CD14-positive monocyte (primary cell): ENCODE results near the gene INHBA. TPM values are rescaled to one million over a fixed set of nuclear protein-coding genes. Genes with fewer than 3 reads are reported as not detected.

ENCODE experiments used
- DNase-seq, 3 donors: peaks; one replicate each; pipeline ENCODE4 v3.0.0-alpha.2; 2011 to 2022
- H2AFZ ChIP-seq: 2 replicates; pipeline ENCODE4 v1.6.0; 2012; ENCODE audit warnings: mild to moderate bottlenecking, low read depth, low read length, inconsistent platforms; ENCODE audit not compliant: insufficient read depth, poor library complexity, severe bottlenecking
- H3K27ac ChIP-seq, 2 donors: 1 replicate in 1 of 2; 2 replicates in 1 of 2; pipeline ENCODE4 v1.5.1; 2012 to 2013; ENCODE audit warnings: low read length in 2 of 2, control low read depth in 1 of 2, inconsistent platforms in 1 of 2, low read depth in 1 of 2, mild to moderate bottlenecking in 1 of 2
- H3K27me3 ChIP-seq, 2 donors: one replicate each; pipeline versions ENCODE4 v1.6.0 to v1.6.1; 2011 to 2013; ENCODE audit warnings: low read length in 2 of 2; ENCODE audit not compliant: control insufficient read depth in 2 of 2, insufficient read depth in 2 of 2
- H3K36me3 ChIP-seq, 2 donors: replicated peaks in 1 of 2; 1 replicate in 1 of 2; 2 replicates in 1 of 2; pipeline versions ENCODE4 v1.5.1 to v1.6.1; 2012 to 2013; ENCODE audit warnings: low read length in 2 of 2, control low read depth in 1 of 2, inconsistent platforms in 1 of 2, mild to moderate bottlenecking in 1 of 2; ENCODE audit not compliant: insufficient read depth in 2 of 2, control insufficient read depth in 1 of 2
- H3K4me1 ChIP-seq, 2 donors: 1 replicate in 1 of 2; 2 replicates in 1 of 2; pipeline versions ENCODE4 v1.5.1 to v1.6.1; 2012 to 2013; ENCODE audit warnings: low read length in 2 of 2, control low read depth in 1 of 2, inconsistent platforms in 1 of 2, mild to moderate bottlenecking in 1 of 2, moderate library complexity in 1 of 2; ENCODE audit not compliant: insufficient read depth in 2 of 2, control insufficient read depth in 1 of 2
- H3K4me2 ChIP-seq: replicated peaks from 2 replicates; pipeline ENCODE3; 2012; ENCODE audit warnings: low read length, moderate library complexity, mild to moderate bottlenecking; ENCODE audit not compliant: poor library complexity, severe bottlenecking; ENCODE audit errors: extremely low read depth
- H3K4me3 ChIP-seq, 3 experiments: fragments of 200-600 bp in 1 of 3; sonication (generic) in 1 of 3; replicated peaks in 1 of 3; 1 replicate in 2 of 3; 2 replicates in 1 of 3; pipeline ENCODE4 v1.5.1; 2011 to 2013; ENCODE audit warnings: low read length in 3 of 3, mild to moderate bottlenecking in 3 of 3, control low read depth in 2 of 3, low read depth in 2 of 3, inconsistent platforms in 1 of 3, moderate library complexity in 1 of 3
- H3K79me2 ChIP-seq: 2 replicates; pipeline ENCODE4 v1.6.0; 2012; ENCODE audit warnings: mild to moderate bottlenecking, control low read depth, inconsistent platforms, low read length, moderate library complexity; ENCODE audit not compliant: insufficient read depth
- H3K9ac ChIP-seq: 2 replicates; pipeline ENCODE4 v1.6.0; 2017; ENCODE audit warnings: low read length, mild to moderate bottlenecking; ENCODE audit not compliant: insufficient read depth, poor library complexity, severe bottlenecking
- H3K9me3 ChIP-seq, 2 donors: replicated peaks in 1 of 2; 1 replicate in 1 of 2; 2 replicates in 1 of 2; pipeline versions ENCODE4 v1.5.1 to v1.6.1; 2012 to 2013; ENCODE audit warnings: low read length in 2 of 2, control low read depth in 1 of 2; ENCODE audit not compliant: control insufficient read depth in 1 of 2, insufficient read depth in 1 of 2
- H4K20me1 ChIP-seq: 2 replicates; pipeline ENCODE4 v1.6.0; 2012; ENCODE audit warnings: mild to moderate bottlenecking, low read length, control low read depth, moderate library complexity; ENCODE audit not compliant: insufficient read depth
- H3K27ac Mint-ChIP-seq, 7 donors: one replicate each; pipeline ENCODE4 v1.8.0; 2020; ENCODE audit warnings: mild to moderate bottlenecking in 7 of 7, mixed read lengths in 7 of 7, moderate library complexity in 6 of 7, inconsistent platforms in 2 of 7
- H3K27me3 Mint-ChIP-seq, 3 donors: one replicate each; pipeline ENCODE4 v1.8.0; 2021 to 2022; ENCODE audit warnings: low read depth in 3 of 3, mild to moderate bottlenecking in 3 of 3, mixed read lengths in 3 of 3, moderate library complexity in 3 of 3, inconsistent platforms in 1 of 3
- H3K36me3 Mint-ChIP-seq, 2 donors: one replicate each; pipeline ENCODE4 v1.8.0; 2020; ENCODE audit warnings: mixed read lengths in 2 of 2, inconsistent platforms in 1 of 2, mild to moderate bottlenecking in 1 of 2
- H3K4me1 Mint-ChIP-seq: one replicate; pipeline ENCODE4 v1.8.0; 2020; ENCODE audit warnings: mild to moderate bottlenecking, mixed read lengths
- H3K4me3 Mint-ChIP-seq, 2 donors: one replicate each; pipeline ENCODE4 v1.8.0; 2020; ENCODE audit warnings: mild to moderate bottlenecking in 2 of 2, mixed read lengths in 2 of 2, moderate library complexity in 1 of 2
- H3K9me3 Mint-ChIP-seq, 7 donors: one replicate each; pipeline ENCODE4 v1.8.0; 2020 to 2022; ENCODE audit warnings: mixed read lengths in 7 of 7, mild to moderate bottlenecking in 6 of 7, moderate library complexity in 6 of 7, inconsistent platforms in 2 of 7
- WGBS: methylation state at CpG from one replicate; pipeline ENCODE4 v1.1.5; 2013; ENCODE audit warnings: missing lambda C conversion rate; ENCODE audit not compliant: insufficient coverage; 5-methylcytosine and 5-hydroxymethylcytosine counted together
- intact Hi-C, 2 donors: fragments of 100-400 bp; cut with micrococcal nuclease; formaldehyde crosslinking; loops; one replicate each; pipeline versions ENCODE4 v1.15.0 to v1.15.1; 2023
- polyA plus RNA-seq, 3 donors: library from polyadenylated mRNA; depleted of rRNA in 1 of 3; unstranded in 2 of 3; stranded (reverse) in 1 of 3; fragments of 300-500 nt in 2 of 3; fragments of >200 nt in 1 of 3; fragmentation: Illumina TruSeq in 2 of 3; gene quantifications; 1 replicate in 2 of 3; 2 replicates in 1 of 3; pipeline ENCODE4 v1.2.3, GENCODE V29; 2012 to 2021
- TF ChIP-seq, protein P1 (sequence below): fragments of 200-600 bp; IDR thresholded peaks from one replicate; pipeline ENCODE4 v1.8.0; 2022; ENCODE audit warnings: antibody characterized with exemption, mild to moderate bottlenecking

Gene INHBA
- polyA plus RNA-seq, 3 donors = 0.08 to 0.24 (median 0.09) TPM

DNA sequence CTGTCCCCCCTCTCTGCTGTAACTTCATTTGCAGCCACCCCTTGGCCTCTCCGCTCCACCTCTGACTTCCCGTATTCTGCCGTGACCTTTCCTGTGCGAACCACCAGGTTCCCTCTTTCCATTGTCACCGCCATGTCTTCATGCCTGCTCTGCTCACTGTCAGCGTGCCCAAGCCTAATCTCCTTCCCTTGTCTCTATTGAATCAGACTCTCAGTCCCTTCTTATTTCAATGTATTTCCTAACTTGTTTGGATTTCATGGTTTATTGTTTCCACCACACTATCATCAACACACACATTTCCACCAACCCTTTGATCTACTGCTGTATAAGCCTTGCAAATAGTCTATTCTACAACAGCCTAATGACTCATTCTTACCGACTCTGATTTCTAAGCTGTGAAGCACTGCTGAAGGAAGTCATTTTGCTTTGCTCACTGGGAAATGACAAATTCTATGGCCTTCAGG is 30.0 kb upstream of the INHBA start:
- WGBS = 9% methylated on average over 4 of the region's 7 CpGs
- peak overlapping the region; percentile 65 to 86 for H3K4me3 Mint-ChIP-seq
- Histone ChIP-seq H3K9ac (no peak overlapping the region), H3K4me1 (peaks cover 31 to 41% of the 10 kb centered on the region in 2 donors), H3K4me3 (peak overlapping the region in 2 of 3 experiments; percentile 10 to 58), H3K27me3 (no peaks in the 10 kb centered on the region), H3K79me2 (no peaks in the 10 kb centered on the region), H2AFZ (peak overlapping the region; percentile 51), H3K27ac (peak overlapping the region in 1 of 2 donors; percentile 49), H3K36me3 (no peaks in the 10 kb centered on the region), H3K9me3 (no peaks in the 10 kb centered on the region), H4K20me1 (no peaks in the 10 kb centered on the region), H3K4me2 (peak overlapping the region; percentile 63)
- H3K27ac Mint-ChIP-seq = peak overlapping the region; percentile 35 to 89 (median 86)
- peaks cover 0 to 4% (median 0%) of the 10 kb centered on the region in 7 donors for H3K9me3 Mint-ChIP-seq
- TF ChIP-seq, protein P1, sequence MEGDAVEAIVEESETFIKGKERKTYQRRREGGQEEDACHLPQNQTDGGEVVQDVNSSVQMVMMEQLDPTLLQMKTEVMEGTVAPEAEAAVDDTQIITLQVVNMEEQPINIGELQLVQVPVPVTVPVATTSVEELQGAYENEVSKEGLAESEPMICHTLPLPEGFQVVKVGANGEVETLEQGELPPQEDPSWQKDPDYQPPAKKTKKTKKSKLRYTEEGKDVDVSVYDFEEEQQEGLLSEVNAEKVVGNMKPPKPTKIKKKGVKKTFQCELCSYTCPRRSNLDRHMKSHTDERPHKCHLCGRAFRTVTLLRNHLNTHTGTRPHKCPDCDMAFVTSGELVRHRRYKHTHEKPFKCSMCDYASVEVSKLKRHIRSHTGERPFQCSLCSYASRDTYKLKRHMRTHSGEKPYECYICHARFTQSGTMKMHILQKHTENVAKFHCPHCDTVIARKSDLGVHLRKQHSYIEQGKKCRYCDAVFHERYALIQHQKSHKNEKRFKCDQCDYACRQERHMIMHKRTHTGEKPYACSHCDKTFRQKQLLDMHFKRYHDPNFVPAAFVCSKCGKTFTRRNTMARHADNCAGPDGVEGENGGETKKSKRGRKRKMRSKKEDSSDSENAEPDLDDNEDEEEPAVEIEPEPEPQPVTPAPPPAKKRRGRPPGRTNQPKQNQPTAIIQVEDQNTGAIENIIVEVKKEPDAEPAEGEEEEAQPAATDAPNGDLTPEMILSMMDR = no peak
- H3K36me3 Mint-ChIP-seq = peaks cover 0 to 2% of the 10 kb centered on the region in 2 donors
- DNase-seq = peak; percentile 44 to 72 (median 60)
- intact Hi-C loops = no loop called here
- peaks cover 51% of the 10 kb centered on the region for H3K4me1 Mint-ChIP-seq
- H3K27me3 Mint-ChIP-seq = no peaks in the 10 kb centered on the region

DNA sequence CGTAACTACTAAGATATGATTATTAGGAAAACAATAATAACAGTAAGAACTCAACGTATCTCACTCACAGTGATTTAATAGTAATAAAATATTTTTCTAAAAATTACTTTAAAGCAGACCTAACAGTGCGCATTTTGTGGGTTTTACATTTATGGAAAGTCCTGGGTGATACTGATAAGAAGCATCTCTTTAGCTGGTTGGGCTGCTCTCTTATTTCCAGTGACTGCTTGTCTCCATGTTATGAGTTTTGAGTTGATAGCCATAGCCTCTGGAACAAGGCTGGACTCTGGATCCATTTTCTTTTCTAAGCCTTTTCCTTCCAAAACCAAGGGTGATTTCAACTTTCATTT is 29.5 kb upstream of the INHBA start:
- DNase-seq = no peak
- WGBS = no CpG with 5 or more reads among the region's 3 CpGs
- Mint-ChIP-seq H3K36me3 (peaks cover 0 to 2% of the 10 kb centered on the region in 2 donors), H3K27me3 (no peaks in the 10 kb centered on the region), H3K4me1 (peaks cover 51% of the 10 kb centered on the region), H3K9me3 (peaks cover 0 to 4% (median 0%) of the 10 kb centered on the region in 7 donors), H3K27ac (peak overlapping the region in 6 of 7 donors; percentile 78 to 89 (median 86)), H3K4me3 (peak overlapping the region; percentile 65 to 86)
- intact Hi-C loops = no loop called here
- H3K4me3 ChIP-seq = peak overlapping the region in 2 of 3 experiments; percentile 10 to 58
- H3K4me2 ChIP-seq = peak overlapping the region; percentile 63
- H3K9me3 ChIP-seq = no peaks in the 10 kb centered on the region
- no peaks in the 10 kb centered on the region for H4K20me1 ChIP-seq
- peak overlapping the region in 1 of 2 donors; percentile 49 for H3K27ac ChIP-seq
- H3K79me2 ChIP-seq = no peaks in the 10 kb centered on the region
- H3K9ac ChIP-seq = no peak overlapping the region
- peak overlapping the region; percentile 51 for H2AFZ ChIP-seq
- TF ChIP-seq, protein P1 = peak; percentile 27
- H3K4me1 ChIP-seq = peaks cover 31 to 41% of the 10 kb centered on the region in 2 donors
- H3K27me3 ChIP-seq = no peaks in the 10 kb centered on the region
- no peaks in the 10 kb centered on the region for H3K36me3 ChIP-seq
